ENCODE data around the gene TFAP2E.

GRCh38 chr1:35633547-35633946 lies 60.4 kb downstream of the TFAP2E start:
- no peak for TF ChIP-seq CTCF (IDR thresholded peaks at IDR 0.05)
- TF ChIP-seq EP300 (IDR thresholded peaks at IDR 0.05) = no peak

Data from ovary (tissue), 3 donors.